Renal cortex interstitium (tissue), 11 donors: ENCODE results near the gene OSBPL6. TPM values are rescaled to one million over a fixed set of nuclear protein-coding genes. Genes with fewer than 3 reads are reported as not detected.

Source experiments
- DNase-seq, 11 donors: peaks; one replicate each; pipeline ENCODE4 v3.0.0-alpha.2; 2013; ENCODE audit warnings: low read depth in 9 of 11, low spot score in 4 of 11; ENCODE audit errors: extremely low read depth in 1 of 11
- polyA plus RNA-seq, 3 donors: library from polyadenylated mRNA; unstranded; fragments of 120-200 nt; gene quantifications; one replicate each; pipeline ENCODE4 v1.2.1, GENCODE V29; 2013; ENCODE audit not compliant: insufficient read length in 3 of 3

Gene OSBPL6
- polyA plus RNA-seq, 3 donors = 6.1 to 7.6 (median 7.4) TPM

DNA sequence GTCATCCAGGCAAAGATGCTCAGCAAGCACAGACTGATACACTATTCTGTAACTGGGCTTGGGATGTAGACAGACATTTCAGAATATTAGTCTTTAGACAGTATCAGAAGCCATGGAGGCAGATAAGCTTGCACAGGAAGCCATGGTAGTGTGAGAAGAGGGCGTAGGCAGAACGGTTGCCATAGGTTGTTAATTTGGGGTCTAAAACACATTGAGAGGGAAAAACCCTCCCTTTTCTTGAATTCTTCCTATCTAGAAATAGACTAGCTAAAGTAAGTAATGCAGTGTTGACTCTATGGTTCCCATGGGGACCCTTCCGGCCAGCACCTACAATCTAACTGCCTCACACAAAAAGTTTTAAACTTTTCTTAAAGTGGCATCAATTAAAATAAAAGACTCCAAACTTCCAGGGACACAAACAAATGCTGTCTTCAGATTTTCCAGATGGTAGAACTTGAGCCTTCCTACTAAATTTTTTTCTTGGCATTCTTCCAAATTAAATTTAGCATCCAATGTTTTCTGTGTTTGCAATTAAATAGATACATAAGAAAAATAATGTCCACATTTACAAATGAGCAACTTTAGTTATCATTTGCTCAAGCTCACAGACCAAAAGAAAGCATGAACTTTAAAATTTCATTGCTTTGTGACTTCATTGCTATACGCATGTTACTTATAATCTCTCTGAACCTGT lies 254.8 kb downstream of the OSBPL6 start:
- DNase-seq = no peak

DNA sequence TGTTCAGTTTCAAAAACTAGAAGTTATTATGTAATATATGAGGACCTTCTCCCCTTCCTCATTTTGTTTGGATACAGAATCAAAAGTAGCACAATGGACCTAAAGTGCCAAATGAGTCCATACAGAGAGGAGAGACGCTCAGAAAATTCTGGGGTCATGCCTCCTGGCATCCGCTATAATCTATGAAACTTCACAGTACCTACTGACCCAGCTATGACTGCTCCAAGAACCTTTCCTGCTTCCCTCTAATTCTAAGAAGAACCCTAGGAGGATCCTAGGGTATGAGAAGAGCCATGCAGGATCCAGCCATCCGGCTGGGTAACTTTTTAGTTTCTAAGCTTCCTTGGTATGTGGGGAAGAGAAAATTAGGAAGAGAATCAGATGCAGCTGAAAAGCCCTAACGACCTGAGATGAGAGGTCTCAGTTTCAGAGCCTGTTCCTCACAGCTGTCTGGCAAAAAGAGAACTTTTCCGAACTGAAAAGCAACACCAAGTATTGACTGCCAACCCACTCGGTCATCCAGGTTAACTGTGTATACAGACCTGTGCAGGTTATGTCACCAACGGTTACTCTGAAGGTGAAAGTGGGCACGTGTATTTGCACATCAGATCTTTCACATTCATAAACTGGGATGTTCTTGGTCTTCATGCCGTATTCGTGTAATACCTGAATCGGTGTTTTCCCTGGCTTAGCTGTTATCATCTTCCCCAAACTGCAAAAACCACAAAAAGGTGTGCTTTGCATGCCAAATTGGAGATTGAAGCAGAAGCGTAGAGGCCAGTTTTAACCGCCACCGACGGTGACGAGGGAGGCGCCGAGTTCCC lies 255.6 kb downstream of the OSBPL6 start:
- DNase-seq = peak in 2 of 11 donors; percentile 9 to 27

DNA sequence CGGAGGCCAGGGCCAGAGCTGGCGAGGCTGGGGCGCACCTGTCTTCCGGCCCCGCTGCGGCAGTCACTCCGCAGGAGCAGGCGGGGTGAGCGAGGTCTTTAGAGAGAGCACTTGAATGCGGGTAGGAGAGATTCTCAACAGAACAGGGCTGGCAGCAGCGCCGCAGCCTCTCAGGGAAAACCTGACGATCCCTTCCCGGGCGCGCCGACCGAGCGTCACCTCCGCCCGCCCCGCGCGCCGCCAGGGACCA lies 256.1 kb downstream of the OSBPL6 start:
- peak in 1 of 11 donors; percentile 62 for DNase-seq

DNA sequence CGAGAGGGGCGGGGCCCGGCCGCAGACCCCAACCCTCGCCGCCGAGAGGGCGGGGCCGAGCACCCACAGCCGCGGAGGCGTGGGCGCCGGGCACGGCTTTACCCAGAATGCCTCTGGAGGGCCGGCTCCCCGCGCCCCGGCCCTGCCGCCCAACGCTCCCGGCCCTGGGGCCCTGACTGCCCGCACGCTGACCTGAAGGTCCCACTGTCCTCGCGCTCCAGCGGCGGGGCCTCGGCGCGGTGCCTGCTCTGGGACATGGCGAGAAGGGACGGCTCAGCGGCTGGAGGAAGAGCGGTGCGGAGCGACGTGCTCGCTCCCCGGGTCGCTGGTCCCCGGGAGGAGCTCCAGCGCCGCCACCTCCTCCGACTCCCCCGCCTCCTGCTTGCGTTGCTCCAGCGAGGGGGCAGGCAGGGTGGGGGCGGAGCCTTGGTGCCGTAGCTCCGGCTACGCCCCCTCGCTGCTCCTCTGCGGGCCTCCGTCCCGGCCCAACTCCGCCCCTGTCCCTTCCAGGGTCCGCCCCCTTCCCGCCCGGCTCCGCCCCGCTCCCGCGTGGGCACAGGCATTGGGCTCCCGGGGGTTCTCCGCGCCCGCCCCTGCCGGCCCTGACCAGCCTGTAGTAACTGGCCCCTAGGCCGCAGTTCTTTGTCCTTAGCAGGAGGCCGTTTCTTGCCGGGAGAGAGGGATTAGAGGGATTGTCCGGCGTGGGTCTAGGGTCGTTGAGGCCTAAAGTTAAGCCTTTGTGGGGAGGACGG lies 256.6 kb downstream of the OSBPL6 start, which contains the start of the genes PJVK and PRKRA:
Gene PJVK (plus strand): TSS at position 605 of the 752 bp plus-strand sequence. CDS start 2,032 bp downstream, outside the sequence.
Gene PRKRA (minus strand): TSS at position 402 of the 752 bp plus-strand sequence. CDS start 145 bp downstream, at position 257.
- peak; percentile 94 to 98 (median 96) for DNase-seq

DNA sequence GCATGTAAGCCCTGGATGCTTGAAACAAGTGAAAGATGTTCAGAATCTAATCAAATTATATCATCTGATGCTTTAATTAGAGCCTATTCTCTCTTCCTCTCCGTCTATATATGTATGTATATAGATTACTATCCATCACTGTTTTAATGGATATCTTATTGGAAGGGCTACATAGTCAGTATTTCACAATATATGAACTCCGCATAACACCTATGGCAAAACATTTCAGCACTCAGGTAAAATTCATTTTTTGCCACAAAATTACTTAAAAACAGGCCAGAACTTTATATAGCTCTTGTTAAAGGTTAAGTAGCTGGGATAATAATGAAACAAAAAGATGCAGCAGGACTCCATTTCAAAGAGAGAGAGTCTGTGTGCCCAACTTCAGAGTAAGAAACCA lies 258.0 kb downstream of the OSBPL6 start:
- DNase-seq = no peak

Other genes starting within 250 kb of the OSBPL6 start
- gene PDE11A, start 121.7 kb upstream of the OSBPL6 start, polyA plus RNA-seq = 1 to 10 TPM; 6.0 to 8.2 (median 6.7) TPM
- 10 to 100 TPM; 19.9 to 22.8 (median 21.7) TPM for gene RBM45, start 82.1 kb upstream of the OSBPL6 start, polyA plus RNA-seq